C1 segment of cervical spinal cord (tissue), 14 donors: ENCODE measurements around the gene SYTL1.

Experiments used
- DNase-seq, 14 donors: peaks; one replicate each; lab custom pipeline; 2025; lab: John Stamatoyannopoulos, UW

SYTL1 gene

GRCh38 chr1:27403065-27403726 is 61.4 kb downstream of the SYTL1 start:
- peak in 10 of 14 donors; percentile 14 to 83 (median 45) for DNase-seq
